ENCODE results near the gene KDM4B. TPM values are rescaled to one million over a fixed set of nuclear protein-coding genes. Genes with fewer than 3 reads are reported as not detected.

Gene KDM4B
- total RNA-seq, 1 donor: 26.7 TPM

DNA sequence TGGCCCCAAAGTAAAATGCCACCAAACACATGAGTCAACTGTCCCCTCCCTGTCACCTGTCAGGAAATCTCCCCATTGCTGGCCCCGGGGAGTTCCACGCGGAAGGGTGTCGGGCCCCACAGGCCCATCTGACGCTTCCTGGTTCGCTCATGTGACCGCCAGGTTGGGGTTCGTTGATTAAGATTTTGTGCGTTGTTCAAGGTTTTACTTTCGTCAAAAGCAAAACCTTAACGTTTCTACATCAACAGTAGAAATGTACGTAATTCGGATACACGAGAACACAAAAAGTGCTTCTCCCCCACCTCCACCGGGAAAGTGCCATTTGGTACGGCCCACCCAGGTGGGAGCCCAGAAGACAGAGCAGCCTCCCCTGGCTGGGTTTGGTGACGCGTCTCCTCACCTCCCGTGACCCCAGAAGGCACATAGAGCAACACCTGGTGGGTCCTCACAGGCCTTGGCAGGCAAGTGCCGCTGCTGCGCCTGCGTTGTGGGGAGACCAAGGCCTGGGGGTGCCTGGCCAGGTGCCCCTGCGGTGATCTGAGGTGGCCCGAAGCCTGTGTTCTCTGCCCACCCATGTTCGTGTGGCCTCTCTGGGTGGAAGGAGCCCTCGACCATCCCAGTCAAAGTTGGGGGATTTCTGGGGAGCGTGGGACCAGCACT lies 161.6 kb downstream of the KDM4B start:
- peak in 2 of 3 donors; percentile 53 to 71 for DNase-seq (ENCODE audit: low read depth in 2 of 3, low spot score in 2 of 3)

DNA sequence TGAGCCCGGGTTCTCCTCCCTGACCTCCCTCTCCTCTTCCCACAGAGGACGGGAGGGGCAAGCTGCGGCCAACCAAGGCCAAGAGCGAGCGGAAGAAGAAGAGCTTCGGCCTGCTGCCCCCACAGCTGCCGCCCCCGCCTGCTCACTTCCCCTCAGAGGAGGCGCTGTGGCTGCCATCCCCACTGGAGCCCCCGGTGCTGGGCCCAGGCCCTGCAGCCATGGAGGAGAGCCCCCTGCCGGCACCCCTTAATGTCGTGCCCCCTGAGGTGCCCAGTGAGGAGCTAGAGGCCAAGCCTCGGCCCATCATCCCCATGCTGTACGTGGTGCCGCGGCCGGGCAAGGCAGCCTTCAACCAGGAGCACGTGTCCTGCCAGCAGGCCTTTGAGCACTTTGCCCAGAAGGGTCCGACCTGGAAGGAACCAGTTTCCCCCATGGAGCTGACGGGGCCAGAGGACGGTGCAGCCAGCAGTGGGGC lies 162.2 kb downstream of the KDM4B start:
- DNase-seq (ENCODE audit: low read depth in 2 of 3, low spot score in 2 of 3): peak in 1 of 3 donors; percentile 36

DNA sequence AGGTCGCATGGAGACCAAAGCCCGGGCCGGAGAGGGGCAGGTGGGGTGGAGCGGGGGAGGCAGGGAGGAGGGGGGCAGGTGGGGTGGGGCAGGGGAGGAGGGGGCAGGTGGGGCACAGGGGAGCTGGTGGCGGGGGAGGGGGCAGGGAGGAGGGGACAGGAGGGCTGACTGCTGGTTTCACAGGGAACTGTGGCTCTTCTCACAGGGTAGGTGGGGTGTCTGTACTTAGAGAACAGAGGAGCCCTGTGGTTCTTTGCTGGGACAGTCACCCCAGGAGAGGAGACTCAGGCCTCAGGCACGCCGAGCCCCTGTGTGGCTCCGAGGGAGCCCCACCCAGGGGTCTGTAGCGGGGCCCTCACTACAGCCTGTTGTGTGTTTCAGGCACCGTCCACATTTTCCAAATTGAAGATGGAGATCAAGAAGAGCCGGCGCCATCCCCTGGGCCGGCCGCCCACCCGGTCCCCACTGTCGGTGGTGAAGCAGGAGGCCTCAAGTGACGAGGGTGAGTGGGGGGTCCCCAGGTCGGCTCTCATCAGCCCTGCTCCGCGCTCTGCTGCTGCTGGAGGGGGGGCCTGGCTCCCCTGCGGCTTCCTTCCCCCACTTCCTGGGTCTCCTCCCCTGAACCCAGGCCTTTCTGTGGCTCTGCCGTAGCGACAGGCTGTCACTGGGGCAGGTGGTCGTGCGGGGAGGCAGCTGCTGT lies 162.7 kb downstream of the KDM4B start:
- DNase-seq (ENCODE audit: low read depth in 2 of 3, low spot score in 2 of 3): no peak

DNA sequence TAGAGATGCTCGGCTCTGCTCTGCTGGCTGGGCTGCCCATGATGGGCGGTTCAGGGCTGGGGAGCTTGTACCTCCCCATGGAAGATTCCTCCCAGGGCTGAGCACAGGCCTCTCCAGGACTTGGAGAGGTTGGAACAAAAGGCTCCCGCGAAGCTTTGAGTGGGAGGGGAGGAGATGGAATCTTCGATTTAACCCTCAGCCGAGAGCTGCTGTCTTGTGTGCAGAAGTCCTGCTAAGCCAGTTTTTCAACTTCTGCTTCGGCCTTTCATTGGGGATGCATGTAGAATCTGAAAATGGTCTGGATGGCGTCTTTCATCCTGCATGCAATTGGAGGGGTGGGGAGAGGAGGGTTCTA lies 163.3 kb downstream of the KDM4B start:
- no peak for DNase-seq (ENCODE audit: low read depth in 2 of 3, low spot score in 2 of 3)

- no peak for DNase-seq (ENCODE audit: low read depth in 2 of 3, low spot score in 2 of 3)
Observed at GRCh38 chr19:5132698-5133651, 164.1 kb downstream of the KDM4B start.

DNA sequence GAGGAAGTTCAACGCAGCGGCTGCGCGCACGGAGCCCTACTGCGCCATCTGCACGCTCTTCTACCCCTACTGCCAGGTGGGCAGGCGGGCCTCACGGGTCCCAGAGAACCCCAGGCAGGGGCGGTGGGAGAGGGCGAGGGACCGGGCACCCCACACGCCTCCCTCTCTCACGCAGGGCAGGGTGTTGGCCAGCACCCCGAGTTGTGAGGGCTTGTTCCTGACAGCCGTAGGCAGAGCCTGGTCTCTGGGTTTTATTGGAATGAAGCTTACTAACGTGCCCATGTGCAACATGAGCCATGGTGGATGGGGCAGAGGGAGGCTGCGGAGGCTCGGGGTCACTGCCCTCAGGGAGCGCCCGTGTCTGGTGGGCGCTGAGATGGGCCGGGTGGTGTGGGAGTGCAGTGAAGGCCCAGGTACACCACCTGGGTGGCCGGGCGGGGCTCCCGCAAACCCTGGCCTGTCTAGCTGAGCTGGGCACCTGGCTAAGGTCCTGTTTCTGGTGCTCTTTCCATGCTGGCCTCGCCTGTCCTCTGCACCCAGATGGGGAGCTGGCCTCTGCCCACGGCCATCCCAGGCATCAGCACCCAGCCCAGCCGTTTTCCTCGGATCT lies 165.2 kb downstream of the KDM4B start:
- DNase-seq (ENCODE audit: low read depth in 2 of 3, low spot score in 2 of 3): no peak

- DNase-seq (ENCODE audit: low read depth in 2 of 3, low spot score in 2 of 3): no peak
Observed at GRCh38 chr19:5134691-5135090, 165.8 kb downstream of the KDM4B start.

DNA sequence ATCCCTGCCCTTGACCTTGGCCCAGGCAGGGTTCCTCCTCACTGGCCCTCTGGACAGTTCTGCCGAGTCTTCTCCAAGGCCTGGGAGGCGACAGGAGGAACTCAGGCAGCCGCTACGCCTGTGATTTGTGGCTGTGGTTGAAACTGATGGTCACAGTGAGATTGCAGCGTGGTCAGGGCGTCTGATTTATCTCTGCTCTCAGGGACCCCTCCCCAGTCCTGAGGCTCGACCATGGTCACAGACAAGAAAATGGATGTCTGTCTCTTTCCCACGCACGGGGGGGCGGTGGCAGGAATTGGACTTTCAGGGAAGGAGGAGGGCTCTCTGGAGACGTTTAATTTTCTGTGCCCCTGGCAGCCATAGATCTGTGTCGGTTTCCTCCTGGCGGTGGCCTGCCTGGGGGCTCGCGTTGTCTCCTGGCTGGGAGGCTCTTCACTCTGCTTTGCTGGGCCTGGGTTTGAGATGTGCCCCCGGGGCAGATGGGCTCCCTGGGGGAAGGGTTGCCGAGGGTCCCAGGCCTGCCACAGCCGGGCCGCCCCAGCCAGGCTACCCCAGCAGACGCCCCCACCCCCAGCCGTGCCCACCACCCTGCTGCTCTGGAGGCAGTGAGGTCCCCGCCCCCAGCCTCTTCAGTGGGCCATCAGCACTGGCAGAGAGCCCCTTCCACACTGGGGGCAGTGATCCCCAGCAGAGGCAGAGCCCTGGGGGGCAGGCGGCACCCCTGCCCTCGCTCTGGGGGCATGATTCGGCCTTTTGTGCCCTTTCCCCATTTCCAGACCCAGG lies 167.4 kb downstream of the KDM4B start:
- no peak for DNase-seq (ENCODE audit: low read depth in 2 of 3, low spot score in 2 of 3)

- DNase-seq (ENCODE audit: low read depth in 2 of 3, low spot score in 2 of 3): no peak
Observed at GRCh38 chr19:5137114-5137513, 168.2 kb downstream of the KDM4B start.

- no peak for DNase-seq (ENCODE audit: low read depth in 2 of 3, low spot score in 2 of 3)
Observed at GRCh38 chr19:5137571-5138124, 168.7 kb downstream of the KDM4B start.

DNA sequence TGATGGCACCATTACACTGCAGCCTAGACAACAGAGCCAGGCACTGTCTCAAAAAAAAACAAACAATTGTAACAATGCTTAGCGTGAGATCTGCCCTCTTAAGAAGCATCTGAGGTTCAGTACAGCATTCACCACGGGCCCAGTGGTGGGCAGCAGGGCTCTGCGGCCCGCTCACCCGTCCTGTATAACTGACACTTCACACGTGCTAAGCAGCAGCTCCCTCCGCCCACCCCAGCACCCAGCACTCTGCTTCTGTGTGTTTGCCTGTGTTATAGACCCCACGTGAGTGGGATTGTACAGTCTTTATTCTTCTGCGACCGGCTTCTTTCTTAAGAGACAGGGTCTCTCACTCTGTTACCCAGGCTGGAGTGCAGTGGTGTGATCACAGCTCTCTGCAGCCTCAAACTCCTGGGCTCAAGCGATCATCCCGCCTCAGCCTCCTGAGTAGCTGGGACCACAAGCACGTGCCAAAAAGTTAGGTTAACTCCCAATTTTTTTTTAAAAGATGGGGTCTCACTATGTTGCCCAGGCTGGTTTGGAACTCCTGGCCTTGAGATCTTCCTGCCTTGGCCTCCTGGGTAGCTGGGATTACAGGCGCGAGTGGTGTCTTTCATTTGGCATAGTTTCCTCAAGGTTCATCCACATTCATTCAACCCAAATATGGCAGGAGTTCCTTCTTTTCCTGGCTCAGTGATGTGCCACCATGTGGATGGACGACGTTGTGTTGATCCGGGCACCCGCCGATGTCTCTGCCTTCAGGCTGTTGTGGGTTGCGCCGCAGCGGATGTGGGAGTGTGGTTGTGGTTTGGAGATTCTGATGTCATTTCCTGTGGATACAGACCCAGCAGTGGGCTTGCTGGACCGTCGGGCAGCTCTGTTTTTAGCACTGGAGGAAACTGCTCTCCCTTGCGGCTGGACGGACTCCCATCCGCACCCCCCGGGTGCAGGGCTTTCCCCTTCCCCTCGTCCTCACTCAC lies 170.0 kb downstream of the KDM4B start:
- DNase-seq (ENCODE audit: low read depth in 2 of 3, low spot score in 2 of 3): peak; percentile 17 to 94 (median 91)

- peak in 1 of 3 donors; percentile 28 for DNase-seq (ENCODE audit: low read depth in 2 of 3, low spot score in 2 of 3)
Observed at GRCh38 chr19:5139583-5140325, 170.8 kb downstream of the KDM4B start.

DNA sequence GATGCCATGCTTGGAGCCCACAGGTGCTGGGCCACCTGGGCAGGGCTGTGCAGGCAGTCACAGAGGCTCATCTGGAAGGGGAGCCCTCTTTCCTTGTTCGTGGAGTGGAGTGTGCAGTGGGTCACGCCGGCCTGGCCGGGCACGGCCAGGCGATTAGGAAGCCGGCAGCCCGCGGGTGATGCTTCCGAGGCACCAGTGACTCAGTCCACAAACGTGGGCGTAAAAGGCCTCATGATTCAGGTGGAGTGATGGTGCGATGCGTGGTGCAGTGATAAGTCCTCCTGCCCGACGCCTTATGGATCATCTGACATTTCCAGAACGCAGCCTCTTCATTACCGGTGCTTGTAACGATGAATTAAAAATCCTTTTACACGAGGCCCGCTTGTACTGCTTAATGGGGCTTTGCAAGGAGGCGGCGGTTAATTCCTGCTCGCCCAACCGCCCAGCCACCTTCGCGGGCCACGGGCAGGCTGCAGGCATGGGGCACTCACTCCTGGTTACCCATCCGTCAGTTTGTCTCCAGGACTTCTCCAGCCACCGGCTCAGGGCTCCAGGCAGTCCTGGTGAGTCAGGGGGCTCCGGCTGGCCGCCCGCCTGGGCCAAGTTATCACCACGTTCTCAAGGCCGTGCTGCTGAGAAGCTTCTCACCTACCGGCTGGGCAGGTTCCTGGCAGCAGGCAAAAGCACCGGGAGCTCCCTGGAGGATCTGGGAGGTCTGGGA lies 172.4 kb downstream of the KDM4B start:
- DNase-seq (ENCODE audit: low read depth in 2 of 3, low spot score in 2 of 3): no peak

- DNase-seq (ENCODE audit: low read depth in 2 of 3, low spot score in 2 of 3): no peak
Observed at GRCh38 chr19:5141850-5142724, 173.2 kb downstream of the KDM4B start.

DNA sequence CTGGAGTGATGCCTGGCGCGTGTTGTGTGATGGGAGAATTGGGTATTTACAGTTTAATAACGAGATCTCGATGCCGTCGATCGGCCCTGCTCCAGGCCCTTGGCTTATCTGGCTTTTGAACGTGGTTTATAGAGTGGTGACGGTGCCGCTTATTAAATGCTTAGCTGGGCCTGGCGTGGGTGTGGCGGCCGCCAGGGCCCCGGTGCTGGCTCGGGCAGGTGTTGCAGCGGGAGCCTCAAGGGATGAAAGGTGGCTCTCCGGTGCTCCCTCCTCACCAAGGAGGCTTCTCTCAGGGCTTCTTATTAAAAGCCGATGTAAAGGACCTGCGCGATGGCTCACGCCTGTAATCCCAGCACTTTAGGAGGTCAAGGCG lies 173.8 kb downstream of the KDM4B start:
- DNase-seq (ENCODE audit: low read depth in 2 of 3, low spot score in 2 of 3): no peak
